GM18511 (cell line): ENCODE results near the gene ZNF333.

Experiments used
- ATAC-seq: cut with Tn5 transposase; IDR thresholded peaks from one replicate; pipeline ENCODE4 v1.9.1; 2021; ENCODE audit warnings: mild to moderate bottlenecking, moderate library complexity; ENCODE audit not compliant: unreplicated experiment

ZNF333 gene

DNA sequence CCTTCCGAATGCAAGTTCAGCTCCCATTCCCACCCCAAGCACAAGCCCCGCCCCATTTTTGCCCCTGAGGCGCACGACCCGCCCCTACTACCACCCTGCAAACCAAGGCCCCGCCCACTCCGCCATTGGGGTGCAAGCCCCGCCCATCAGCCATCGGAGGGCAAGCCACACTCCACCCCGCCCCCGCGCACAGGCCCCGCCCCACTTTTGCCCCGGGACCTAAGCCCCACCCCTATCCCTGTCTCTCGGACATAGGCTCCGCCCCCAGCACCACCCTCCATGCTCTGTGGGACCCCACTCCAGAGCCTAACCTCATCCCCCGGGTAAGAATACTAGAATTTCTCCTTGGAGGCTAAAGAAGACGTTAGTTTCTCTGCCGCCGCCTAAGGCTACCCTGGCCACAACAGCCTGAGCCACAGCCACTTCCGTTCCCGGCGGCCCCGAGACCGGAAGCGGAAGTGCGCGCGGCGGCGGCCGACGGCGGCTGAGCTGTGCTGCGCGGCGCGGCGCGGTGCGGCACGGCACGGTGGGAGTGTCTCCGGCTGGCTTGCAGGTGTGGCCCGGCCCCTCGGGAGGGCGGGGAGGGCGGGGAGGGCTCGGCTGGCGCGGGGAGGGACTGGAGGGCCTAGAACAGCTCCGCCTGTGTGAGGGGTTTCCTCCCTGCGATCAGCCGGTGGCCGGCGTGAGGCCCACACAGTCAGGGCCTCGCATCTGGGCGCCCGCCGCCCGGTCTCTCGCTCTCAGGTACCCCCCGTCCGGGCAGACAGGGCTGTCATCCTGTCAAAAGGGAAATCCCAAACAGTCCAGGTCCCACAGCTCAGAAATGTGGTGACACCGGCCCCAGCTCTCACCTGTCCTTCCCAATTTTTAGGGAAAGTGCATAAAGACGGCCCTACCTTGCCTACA is at the start of gene ZNF333:
Gene ZNF333, plus strand, starts transcription at position 451 of the 906 bp plus-strand sequence. CDS start 3,444 bp downstream, outside the sequence.
- peak; percentile 94 for ATAC-seq

- ATAC-seq: no peak
These were observed 41.3 kb upstream of the ZNF333 start for GRCh38 chr19:14648506-14648905.

DNA sequence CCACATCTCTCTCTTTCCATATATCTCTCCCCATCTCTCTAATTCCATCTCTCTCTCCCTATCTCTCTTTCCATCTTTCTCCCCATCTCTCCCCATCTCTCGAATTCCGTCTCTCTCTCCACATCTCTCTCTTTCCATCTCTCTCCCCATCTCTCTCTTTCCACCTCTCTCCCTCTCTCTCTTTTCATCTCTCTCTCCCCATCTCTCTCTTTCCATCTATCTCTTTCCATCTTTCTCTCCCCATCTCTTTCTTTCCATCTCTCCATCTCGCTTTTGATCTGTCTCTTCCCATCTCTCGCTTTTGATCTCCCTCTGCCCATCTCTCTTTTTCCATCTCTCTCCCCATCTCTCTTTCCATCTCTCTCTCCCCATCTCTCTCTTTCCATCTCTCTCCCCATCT is 40.8 kb upstream of the ZNF333 start:
- ATAC-seq: no peak

DNA sequence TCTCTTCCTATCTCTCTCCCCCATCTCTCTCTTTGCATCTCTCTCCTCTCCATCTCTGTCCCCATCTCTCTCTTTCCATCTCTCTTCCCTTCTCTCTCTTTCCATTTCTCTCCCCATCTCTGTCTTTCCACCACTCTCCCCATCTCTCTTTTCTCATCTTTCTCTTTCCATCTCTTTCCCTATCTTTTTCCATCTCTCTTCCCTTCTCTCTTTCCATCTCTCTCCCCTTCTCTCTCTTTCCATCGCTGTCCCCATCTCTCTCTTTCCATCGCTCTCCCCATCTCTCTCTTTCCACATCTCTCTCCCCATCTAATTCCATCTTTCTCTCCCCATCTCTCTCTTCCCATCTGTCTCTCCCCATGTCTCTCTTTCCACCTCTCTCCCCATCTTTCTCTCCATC is 39.7 kb upstream of the ZNF333 start:
- no peak for ATAC-seq

- no peak for ATAC-seq
These were observed 34.9 kb upstream of the ZNF333 start for GRCh38 chr19:14654786-14655560.

DNA sequence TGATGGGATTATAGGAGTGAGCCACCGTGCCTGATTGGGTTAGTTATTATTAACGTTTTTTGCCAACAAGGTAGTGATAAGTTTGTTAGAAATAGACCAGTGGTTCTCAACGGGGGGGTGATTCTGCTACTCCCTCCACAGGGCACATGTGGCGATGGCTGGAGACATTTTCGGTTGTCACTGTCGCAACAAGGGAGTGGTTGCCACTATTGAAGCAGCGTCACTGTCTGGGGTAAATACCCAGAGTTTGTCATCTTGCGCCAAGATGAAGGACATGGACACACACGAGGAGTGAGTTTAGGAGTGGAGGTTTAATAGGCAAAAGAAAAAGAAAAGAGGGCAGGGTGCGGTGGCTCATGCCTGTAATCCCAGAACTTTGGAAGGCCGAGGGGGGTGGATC is 34.1 kb upstream of the ZNF333 start:
- no peak for ATAC-seq

DNA sequence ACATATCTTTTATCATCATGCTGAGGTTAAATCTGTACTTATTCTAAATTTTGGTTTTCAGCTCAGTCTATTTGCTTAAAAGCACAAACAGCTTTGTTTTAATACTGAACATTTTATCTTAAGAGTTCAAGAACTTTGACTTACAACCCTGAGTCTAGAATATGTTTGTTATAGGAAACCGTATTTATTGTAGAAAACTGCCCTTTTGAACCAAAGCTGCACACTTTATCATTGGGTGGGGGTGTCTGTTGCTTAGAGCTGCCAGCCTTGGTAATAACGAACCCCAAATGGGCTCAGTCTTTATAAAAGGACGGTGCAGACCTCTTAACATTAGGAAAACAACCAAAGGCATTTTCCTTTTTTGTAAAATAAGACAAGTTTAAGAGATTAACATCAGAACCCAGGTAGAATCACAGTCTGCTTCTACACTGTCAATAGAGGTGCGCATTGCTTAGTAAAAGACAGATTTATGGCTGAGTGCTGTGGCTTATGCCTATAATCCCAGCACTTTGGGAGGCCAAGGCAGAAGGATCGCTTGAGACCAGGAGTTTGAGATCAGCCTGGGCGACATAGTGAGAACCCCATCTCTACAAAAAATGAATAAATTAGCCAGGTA is 29.9 kb upstream of the ZNF333 start:
- ATAC-seq: no peak

DNA sequence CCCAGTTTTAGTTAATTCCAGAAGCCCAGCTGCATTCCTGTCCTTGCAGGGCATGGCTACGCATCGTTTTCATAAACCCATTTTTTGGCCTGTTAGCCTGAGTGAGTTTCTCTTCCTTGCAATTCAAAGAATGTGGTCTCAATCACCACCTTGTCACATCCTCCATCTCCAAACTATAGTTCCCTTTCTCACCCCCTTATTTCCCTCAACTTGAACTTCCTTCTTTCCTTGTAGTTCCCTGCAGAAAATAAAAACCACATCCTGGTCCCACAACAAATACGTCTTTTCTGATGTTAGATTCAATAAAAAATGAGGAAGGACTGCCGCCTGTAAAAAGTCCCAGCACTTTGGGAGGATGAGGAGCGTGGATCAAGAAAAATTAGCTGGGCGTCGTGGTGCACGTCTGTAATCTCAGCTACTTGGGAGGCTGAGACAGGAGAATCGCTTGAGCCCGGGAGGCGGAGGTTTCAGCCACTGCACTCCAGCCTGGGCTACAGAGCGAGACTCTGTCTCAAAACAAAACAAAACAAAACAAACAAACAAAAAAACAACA is 28.4 kb upstream of the ZNF333 start:
- ATAC-seq: no peak

- no peak for ATAC-seq
These were observed 19.9 kb upstream of the ZNF333 start for GRCh38 chr19:14669940-14670339.

- ATAC-seq: no peak
These were observed 19.4 kb upstream of the ZNF333 start for GRCh38 chr19:14670408-14670807.

DNA sequence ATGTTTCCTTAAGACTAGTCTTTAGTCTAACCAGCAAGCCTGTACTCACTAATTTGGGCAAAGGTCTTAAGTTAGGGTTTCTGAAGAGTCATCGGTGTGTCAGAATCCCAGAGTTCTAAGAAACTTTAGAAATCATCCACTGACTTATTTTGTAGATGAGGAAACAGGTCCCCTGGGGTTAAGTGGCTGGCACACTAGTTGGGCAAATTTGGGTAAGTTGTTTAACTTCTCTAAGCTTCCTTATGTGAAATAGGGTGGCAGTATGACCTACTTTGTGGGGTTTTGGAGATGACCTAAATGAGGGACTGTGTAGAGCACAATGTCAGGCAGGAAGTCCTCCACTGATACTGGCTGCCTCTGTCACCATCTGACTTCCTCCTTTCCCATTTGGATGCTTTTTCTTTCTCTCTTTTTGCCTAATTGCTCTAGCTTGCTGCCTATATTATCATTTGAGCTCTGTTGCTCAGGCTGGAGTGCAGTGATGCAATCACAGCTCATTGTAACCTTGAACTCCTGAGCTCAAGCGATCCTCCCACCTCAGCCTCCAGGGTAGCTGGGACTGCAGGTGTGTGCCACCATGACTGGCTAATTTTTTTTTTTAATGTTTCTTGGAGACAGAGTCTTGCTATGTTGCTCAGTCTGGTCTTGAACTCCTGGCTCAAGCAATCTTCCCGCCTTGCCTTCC is 17.5 kb upstream of the ZNF333 start:
- ATAC-seq: no peak

GRCh38 chr19:14673088-14673487 is 16.8 kb upstream of the ZNF333 start:
- ATAC-seq: no peak

GRCh38 chr19:14674764-14675163 is 15.1 kb upstream of the ZNF333 start, which contains the start of gene ADGRE3:
Gene ADGRE3 (minus strand): TSS chr19:14674844. CDS start chr19:14674770, 74 bp downstream.
- no peak for ATAC-seq

- ATAC-seq: no peak
These were observed 13.1 kb upstream of the ZNF333 start for GRCh38 chr19:14676762-14677161.

DNA sequence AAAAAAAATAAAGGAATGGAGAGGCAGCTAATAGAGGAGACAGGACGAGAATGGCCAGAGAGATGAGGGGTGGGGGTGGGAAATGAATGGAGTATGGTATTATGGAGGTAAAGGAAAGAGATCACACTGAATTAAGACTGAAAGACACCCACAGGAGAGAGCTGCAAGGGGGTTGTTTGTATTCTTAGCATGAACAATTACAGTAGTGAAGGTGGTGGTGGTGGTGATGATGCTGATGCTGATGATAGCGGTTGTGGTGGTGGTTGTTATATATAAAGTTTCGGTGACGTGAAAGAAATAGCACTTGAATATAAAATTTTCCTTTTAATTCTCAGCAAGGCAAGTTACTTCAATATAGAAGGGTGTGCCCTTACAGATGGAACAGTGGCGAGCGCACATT is 12.4 kb upstream of the ZNF333 start:
- ATAC-seq: no peak

GRCh38 chr19:14678199-14678598 is 11.6 kb upstream of the ZNF333 start:
- ATAC-seq: no peak

DNA sequence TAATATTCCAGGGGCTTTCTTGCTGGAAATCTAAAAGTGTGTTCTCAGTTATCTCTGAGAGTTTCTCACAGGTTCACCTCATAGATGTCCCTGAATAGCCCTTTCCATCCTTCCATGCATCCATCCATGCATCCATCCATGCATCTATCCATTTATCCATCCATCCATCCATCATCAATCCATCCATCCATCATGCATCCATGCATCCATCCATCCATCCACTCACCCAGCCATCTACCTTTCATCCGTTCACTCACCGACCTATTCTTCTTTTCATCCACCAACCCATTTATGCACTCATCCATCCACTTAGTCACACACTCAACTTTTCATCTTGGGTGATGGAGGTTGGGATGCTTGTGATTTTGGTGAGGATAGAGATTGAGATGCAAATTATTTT is 7.8 kb upstream of the ZNF333 start:
- no peak for ATAC-seq

- ATAC-seq: no peak
These were observed 6.4 kb upstream of the ZNF333 start for GRCh38 chr19:14683439-14683838.

DNA sequence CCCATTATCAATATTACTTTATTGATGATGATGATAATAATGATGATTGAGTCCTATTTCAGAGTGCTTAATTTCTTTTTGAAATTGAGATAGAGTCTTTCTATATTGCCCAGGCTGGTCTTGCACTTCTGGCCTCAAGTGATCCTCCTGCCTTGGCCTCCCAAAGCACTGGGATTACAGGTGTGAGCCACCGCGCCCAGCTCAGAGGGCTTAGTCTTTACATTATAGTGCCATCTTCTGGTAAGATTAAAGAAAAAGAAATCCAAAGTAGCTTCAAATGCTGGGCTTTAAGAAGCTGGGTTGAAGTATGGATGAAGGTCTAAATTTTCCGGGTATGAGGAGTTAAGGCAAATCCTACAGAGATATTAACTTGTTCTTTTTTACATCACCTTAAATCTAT is 3.4 kb upstream of the ZNF333 start:
- no peak for ATAC-seq

GRCh38 chr19:14694641-14695266 is 4.9 kb downstream of the ZNF333 start:
- no peak for ATAC-seq
